ENCODE results near the gene GBA3.

The GBA3 gene

DNA sequence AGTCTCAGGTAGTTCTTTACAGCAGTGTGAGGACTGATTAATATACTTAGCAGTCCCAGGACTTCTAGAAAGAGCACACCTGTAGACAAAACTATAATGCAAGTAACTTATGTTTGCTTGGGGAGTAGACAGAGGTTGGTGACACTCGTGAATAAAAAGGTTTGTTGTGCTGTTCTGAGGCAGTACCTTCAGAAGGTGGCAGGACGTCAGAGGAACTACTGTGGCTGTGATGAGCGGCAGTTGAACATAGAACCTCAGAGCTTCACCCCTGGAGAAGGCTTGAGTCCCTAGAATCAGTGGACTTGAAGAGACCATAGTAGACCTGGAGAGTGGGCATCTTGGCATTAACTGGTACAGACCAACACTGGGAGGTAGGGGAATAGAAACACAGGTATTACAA, 3.3 kb upstream of the GBA3 start:
- in situ Hi-C loops (cut with MboI; ENCODE audit: low sequenced_read_pairs) = no loop called here

DNA sequence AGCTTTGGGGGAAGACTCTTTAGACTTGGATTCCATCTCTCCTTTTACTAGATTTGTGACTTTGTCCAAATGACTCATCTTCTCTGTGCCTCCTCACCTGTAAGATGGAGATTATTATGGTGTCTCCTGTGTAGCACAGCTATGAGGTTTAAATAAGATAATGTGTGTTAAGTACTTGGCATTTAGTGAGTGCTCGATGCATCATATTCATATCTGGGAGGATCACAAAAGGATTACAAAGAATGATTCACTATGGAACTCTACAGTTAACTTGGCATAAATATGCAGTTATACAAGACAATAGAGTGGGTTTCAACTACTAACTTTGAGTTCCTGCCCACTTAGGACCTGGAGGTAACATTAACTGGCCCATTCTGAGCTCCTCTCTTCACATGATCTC, 2.3 kb downstream of the GBA3 start:
- in situ Hi-C loops (cut with MboI; ENCODE audit: low sequenced_read_pairs) = no loop called here

DNA sequence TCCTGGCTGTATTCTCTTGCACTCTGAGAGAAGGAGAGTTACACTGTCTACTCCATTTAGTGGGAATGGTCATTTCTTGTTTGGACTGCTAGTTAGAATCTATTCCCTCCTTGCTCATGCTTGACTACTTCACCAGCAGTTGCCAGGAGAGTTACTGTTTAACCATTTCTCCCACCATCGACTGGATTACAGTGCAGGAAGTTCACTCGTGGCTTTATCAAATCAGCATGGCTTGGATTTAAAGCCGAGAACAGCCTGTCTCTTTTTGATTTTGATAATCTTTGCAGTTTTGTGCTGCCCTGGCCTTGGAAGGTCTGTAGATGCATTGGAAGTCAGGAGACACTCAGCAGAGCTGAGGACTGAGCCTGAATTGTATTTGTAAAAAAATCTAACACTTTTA, 3.2 kb downstream of the GBA3 start:
- in situ Hi-C loops (cut with MboI; ENCODE audit: low sequenced_read_pairs) = no loop called here

DNA sequence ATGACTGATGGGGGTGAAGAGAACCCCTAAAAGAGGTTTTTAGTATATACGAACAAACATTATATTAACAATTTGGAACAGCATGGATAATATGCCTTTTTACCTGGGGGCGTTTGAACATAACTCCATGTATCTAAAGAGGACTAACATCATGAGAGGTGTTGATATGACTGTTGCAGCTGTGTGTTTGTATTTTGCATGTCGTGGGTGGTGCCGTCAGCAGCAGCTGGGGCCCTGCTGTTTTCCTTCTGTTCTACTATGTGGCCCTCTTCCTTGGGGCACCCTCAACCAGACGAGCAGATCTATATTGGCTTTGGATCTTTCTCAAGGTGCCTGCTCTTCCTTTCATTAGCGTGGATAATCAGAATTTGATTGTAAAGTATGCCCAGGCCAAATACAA, 11.2 kb downstream of the GBA3 start:
- in situ Hi-C loops (cut with MboI; ENCODE audit: low sequenced_read_pairs) = no loop called here

DNA sequence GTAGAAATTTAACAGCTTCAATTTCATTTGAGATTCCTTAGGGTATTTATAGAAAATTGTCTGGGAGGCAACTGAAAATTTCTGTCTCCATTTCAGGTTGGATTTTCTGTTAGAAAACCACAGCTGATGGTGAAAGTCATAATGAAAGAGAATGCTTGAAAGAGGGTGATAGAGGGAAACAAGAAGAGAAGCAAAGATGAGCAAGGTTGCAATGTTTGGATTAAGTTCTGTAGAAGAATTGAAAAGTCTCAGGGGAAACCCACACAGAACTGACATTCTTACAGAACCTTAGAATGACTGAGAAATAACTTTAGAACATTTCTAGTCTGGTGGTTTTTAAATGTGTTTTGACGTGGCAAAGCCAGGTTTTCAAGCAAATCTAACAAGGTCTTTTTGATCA, 14.7 kb downstream of the GBA3 start:
- in situ Hi-C loops (cut with MboI; ENCODE audit: low sequenced_read_pairs) = no loop called here

DNA sequence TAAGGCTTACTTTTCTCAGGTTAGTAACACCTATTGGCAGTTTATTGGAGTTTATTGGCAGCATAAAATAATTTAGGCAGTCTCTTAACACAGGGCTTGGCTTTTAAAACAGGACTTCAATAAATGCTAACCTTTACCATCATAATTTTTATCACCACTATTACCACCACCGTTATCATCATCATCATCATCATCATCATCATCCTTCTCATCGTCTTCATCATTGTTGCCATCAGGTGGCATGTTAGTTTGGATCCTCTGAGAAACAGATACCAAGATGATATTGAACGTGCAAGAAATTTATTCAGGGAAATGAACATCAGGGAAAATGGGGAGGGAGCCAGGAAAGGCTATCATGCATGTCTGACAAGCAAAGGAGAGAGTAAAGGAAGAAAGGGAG, 16.2 kb downstream of the GBA3 start:
- in situ Hi-C loops (cut with MboI; ENCODE audit: low sequenced_read_pairs) = no loop called here

DNA sequence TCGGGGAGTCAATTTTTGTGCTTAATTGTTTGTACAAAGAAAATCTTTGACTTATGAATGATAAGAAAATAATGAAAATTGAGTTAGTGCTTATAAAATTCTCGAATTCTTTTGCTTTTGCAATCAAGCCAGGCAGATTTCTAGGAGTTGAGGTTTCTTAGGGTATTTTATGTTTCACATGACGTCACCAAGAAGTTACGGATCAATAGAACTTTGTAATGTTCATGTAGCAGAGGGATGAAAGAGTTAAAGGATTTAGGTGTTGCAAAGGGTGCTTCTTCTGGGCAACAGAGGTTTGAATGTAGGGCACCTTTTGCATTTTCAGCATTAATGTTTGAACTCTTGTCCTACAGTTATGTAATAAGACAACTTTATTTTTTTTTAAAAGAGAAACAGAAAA, 19.4 kb downstream of the GBA3 start:
- in situ Hi-C loops (cut with MboI; ENCODE audit: low sequenced_read_pairs) = no loop called here

DNA sequence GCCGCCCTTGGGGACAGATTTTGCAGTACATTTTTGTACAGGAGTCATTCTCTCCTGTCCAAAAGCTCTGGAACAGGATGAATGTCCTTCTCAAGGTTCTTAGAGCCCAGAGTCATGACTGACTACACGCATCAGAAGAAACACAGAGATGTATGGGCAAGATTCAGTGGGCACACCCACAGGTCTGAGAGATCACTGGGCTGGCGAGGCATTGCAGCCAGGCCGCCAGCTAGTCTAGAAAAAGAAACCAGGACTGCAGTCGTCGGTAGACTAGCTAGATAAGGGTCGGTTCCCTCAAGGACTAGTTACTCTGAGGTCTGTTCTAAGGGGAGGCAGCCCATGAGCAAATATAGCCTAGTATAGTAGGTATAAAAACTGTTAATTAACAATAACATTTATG, 19.8 kb downstream of the GBA3 start:
- in situ Hi-C loops (cut with MboI; ENCODE audit: low sequenced_read_pairs) = no loop called here

DNA sequence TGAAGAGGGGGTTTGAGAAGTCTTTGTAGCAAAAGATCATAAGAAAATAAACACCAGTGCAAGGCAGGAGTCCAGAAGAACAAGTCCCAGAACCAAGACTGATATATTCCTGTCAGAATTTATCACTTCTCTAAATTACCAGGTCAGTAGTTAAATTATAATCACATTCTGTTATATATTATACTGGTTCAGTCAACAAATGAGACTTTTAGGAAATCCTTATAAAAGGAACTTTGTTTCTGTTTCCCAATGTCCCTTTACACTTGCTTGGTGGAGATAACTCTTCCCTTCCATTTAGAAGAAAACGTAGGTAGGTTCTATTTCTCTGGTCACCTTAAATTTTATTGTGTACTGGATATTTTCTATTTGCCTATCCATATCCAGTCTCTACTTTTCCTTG, 21.1 kb downstream of the GBA3 start:
- in situ Hi-C loops (cut with MboI; ENCODE audit: low sequenced_read_pairs) = no loop called here

DNA sequence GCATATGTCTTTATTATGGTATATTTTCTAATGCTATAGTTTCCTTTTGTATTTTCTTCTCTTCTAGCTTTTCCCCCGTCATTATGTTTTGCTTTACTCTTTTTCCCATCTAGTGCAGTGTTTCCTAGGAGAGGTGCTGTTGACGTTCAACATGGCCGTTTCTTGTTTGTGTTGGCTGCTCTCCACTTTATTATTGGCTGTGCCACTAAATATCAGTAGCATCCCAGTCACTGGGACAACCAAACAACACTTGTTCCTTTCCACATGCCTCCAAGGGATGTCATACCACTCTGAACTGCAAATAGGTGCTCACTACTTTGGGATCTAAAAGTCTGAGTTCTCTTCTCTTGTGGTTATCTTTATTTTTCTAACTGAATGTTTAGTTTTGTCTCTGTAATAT, 26.5 kb downstream of the GBA3 start:
- in situ Hi-C loops (cut with MboI; ENCODE audit: low sequenced_read_pairs) = no loop called here

DNA sequence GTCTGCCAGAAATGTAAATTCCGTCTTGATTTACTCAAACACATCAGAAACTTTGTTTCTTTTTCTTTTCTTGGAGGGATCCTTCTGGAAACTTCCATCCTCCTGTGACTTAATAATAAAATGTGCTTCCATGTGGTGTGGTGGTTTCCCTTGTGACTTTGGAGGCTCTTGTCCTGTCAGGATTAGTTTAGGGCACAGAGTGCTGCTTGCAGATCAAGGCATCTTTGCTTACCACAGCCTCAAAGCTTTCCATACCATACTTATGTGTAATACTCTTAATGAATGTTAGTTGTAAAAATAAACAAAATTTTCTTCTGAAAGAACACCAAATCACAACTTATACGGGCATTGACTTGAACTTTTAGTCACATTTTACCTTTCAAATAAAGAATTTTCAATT, 27.4 kb downstream of the GBA3 start:
- in situ Hi-C loops (cut with MboI; ENCODE audit: low sequenced_read_pairs) = no loop called here

DNA sequence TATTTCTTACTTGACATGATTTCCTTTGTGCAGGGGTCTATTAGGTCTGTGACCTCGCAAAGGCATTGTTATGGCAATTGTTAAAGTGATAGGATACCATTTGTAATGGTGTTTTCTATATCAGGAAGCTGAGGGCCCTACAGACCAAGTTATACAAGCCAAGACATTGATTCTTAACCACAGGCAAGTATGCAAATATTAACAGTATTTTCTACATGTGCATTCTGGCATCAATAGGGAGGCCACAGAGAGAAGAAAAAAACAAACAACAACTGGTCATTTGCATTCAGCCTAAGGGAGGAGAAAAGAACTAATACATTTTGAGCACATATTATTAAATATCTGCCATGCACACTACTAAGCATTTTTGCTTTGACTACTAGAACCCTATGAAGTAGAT, 28.5 kb downstream of the GBA3 start:
- in situ Hi-C loops (cut with MboI; ENCODE audit: low sequenced_read_pairs) = no loop called here

DNA sequence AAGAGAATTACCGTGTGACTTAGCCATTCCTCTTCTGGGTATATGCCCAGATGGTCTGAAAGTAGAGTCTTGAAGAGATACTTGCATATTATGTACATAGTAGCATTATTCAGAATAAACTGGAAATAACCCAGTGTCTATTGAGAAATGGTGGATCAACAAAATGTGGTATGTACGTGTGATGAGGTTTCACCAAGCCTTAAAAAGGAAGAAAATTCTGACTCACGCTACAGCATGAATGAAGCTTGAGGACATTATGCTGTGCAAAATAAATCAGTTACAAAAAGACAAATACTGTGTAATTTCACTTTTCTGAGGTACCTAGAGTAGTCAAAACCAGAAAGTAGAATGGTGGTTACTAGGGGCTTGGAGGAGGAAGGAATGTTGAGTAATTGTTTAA, 37.3 kb downstream of the GBA3 start:
- in situ Hi-C loops (cut with MboI; ENCODE audit: low sequenced_read_pairs) = no loop called here

DNA sequence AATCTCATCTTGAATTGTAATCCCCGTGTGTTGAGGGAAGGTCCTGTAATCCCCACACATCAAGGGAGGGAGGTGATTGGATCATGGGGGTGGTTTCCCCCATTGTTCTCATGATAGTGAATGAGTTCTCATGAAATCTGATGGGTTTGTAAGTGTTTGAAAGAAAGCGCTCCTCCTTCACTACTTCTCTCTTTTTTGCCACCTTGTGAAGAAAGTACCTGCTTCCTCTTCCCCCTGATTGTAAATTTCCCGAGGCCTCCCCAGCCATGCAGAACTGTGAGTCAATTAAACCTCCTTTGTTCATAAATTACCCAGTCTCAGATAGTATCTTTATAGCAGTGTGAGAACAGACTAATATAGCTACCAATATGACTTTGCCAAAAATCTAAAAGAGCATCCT, 41.1 kb downstream of the GBA3 start:
- in situ Hi-C loops (cut with MboI; ENCODE audit: low sequenced_read_pairs) = no loop called here

DNA sequence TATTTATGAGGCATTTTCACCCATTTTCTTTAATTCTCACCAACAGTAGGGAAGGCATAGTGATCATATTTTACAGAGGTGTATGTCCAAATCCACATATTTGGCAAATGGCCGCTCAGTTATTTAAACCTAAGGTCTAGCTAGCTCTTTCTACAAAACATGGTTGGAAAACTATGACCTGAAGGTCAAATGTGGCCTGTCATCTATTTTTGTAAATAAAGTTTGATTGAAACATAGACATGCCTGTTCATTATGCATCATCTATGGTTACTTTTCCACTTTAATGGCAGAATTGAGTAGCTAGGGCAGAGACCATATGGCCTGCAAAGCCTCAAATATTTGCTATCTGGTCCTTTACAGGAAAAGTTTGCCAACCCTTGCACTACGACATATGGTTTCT, 44.2 kb downstream of the GBA3 start:
- in situ Hi-C loops (cut with MboI; ENCODE audit: low sequenced_read_pairs) = no loop called here

DNA sequence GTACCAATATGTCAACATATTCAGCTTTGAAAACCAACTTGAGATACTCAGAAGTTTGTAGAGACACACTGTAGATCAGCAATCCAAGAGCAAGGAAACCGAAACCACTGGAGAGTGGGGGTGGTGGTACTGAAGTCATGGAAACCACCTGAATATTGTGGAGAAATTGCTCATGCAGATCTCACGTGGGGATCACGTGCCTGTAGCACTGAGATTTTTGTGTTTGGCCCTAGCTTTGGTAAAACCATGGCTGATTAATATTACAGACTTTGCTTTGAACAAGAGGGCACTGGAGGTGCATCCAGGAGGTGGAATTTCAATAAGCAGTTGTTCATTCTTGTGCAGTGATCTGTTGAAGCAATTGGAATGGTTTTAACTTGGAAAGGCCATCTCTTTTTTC, 47.2 kb downstream of the GBA3 start:
- in situ Hi-C loops (cut with MboI; ENCODE audit: low sequenced_read_pairs) = no loop called here

DNA sequence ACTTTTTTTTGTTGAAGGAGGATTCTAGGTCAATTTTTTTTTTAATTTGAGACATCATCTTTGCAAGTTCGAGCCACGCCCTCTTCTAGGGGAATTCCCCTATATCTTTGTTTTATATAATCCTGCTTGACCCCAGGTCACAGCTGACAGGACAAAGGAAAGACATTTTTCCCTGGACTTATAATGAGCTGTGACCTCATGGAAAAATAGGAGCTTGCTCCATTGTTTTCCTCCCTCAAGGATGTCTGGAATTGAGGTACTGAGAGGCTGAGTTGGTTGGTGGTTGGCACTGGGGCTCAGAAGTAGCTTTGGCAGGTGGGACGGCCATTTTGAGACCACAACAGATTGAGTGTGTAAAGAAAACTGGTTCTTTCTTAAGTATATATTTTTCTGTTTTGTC, 49.0 kb downstream of the GBA3 start:
- in situ Hi-C loops (cut with MboI; ENCODE audit: low sequenced_read_pairs) = no loop called here

DNA sequence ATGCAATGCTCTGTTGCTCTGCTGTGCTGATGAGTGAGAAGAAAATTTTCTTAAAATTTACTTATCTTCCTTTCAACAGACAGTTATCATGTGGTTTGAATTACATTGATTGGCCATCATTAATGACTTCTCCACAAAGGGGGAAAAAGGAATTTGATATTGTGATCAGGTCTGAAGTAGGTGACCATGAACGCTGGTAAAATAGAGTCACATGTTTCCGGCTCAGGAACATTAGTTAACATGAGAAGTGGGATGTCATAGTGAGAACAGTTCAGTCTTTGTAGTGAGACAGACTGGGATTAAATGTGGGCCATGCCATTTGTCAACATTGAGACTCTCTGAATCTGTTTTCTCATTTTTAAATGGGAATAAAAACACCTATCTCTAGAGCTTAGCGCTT, 50.6 kb downstream of the GBA3 start:
- in situ Hi-C loops (cut with MboI; ENCODE audit: low sequenced_read_pairs) = no loop called here

DNA sequence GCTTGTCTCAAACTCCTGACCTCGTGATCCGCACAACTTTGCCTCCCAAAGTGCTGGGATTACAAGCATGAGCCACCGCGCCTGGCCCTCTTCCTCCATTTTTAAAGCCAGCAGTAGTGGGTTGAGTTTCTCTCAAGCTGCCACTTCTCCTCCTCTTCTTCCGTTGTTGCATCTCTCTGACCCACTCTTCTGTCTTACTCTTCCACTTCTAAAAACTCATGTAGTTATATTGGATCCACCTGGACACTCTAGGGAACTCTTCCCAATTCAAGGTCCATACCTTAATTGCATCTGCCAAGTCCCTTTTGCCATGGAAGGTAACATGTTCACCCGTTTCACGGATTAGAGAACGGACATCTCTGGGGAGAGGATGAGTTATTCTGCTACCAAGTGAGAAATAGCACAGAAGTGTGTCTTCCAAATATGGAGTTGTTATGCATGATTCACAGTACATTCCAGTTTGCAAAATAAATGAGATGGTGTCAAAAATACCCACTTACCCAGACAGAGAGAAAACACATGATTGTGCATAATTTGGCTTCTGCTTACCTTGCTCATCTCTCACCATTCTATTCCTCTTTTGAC, 51.8 kb downstream of the GBA3 start:
- in situ Hi-C loops (cut with MboI; ENCODE audit: low sequenced_read_pairs) = no loop called here

DNA sequence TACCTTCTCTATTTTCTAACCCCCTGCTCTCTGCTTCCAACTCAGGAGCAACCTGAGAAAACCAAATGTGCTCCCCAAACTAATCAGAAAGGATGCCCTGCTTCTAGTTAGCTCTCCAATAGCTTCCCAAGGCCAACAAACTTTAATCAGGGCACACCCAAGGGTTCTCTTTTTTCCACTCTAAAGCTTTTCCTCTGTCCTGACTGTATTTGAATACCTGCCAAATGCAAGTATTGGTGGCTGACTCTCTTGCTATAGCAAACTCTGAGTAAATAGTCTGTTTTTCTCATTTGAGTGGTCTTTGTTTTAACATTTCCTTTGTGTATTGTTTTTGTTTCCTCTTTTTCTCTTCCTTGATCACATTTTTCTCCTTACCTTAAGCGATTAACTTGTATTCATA, 52.5 kb downstream of the GBA3 start:
- in situ Hi-C loops (cut with MboI; ENCODE audit: low sequenced_read_pairs) = no loop called here

DNA sequence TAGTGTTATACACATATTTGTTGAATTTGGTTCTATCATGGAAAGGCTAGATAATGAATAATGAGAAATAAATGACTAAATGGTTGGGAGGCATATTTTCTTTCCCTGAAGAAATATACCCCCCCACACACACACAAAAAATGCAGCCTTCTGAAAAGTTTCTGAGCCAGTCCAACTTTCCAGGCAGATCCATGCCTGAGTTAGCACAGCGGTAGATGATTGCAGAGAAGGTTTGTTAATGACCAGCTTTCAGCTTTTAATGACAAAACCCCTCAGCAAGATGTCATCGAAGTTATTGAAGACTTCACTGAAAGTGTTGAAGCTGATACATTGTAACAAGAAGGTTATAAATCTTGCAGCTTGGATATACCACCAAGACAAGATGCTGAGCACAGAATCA, 61.4 kb downstream of the GBA3 start:
- in situ Hi-C loops (cut with MboI; ENCODE audit: low sequenced_read_pairs) = no loop called here

DNA sequence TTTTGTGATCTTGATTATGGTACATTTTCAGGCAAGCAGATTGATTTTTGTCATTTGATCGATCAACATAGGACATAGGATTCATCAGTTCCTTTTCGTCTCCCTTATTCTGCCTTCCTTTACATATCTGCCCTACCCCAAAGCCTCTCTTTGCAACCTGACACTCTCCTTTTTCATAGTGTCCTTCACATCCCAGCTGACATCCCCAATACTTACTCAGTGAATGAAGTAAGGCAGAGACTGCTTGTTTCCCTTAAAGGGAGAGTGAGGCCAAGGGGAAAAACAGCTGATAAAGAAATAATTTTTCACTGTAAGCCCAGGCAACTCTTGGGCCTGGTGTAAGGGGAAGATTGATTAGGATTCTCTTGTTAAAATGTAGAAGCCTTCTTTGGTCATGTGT, 69.8 kb downstream of the GBA3 start:
- in situ Hi-C loops (cut with MboI; ENCODE audit: low sequenced_read_pairs) = no loop called here

DNA sequence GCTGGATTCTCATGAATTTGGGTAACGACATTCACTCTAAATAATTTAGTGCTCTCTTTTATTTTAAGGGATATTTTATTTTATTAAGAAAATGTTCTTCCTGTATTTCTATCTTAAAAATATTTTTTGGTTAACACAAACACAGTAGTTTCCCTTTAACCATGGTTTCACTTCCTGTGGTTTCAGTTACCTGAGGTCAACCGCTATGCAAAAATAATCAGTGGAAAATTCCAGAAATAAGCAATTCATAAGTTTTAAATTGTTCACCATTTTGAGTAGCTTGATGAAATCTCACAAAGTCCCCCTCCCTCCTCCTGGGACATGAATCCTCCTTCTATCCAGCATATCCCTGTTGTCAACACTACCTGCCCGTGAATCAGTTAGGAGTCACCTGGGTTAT, 71.4 kb downstream of the GBA3 start:
- in situ Hi-C loops (cut with MboI; ENCODE audit: low sequenced_read_pairs) = no loop called here

DNA sequence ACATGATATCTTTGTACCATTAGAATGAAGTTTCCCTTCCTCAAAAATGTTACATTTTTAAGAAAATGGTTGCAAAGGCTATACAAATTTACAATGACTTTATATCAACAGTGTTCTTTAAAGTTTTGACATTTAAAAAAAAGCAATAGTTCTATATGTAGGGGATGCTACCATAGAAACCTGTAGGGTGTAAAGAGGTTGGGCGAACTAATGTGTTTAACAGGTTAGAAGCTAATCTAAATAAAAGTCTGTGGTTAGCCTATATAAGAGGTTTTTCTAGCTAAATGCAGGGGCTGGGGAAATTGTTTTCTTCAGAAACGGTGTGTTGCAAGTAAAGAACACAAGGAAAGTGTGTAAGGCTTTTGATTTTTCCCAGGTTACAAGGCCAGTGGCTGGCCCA, 73.3 kb downstream of the GBA3 start:
- in situ Hi-C loops (cut with MboI; ENCODE audit: low sequenced_read_pairs) = no loop called here

Data from hTERT RPE-1 (cell line).